Gastrocnemius medialis (tissue), 4 donors: ENCODE results near the gene C2CD4D. TPM values are rescaled to one million over a fixed set of nuclear protein-coding genes. Genes with fewer than 3 reads are reported as not detected.

Experiments
- ATAC-seq, 2 donors: fragments of 150-250 bp; one replicate each; pipeline ENCODE4 v1.9.1; 2016
- DNase-seq, 2 donors: peaks; one replicate each; pipeline ENCODE4 v3.0.0-alpha.2; 2019
- H3K27ac ChIP-seq, 4 donors: fragments of 200-600 bp; sonication (generic); 1 replicate in 1 of 4; 2 replicates in 3 of 4; pipeline ENCODE4 v1.5.1; 2016 to 2018; ENCODE audit warnings: mild to moderate bottlenecking in 2 of 4, moderate library complexity in 1 of 4
- H3K27me3 ChIP-seq, 3 donors: fragments of 200-600 bp; sonication (generic) in 2 of 3; 1 replicate in 1 of 3; 2 replicates in 2 of 3; pipeline versions ENCODE4 v1.5.1 to v1.6.0; 2016 to 2019; ENCODE audit warnings: mild to moderate bottlenecking in 1 of 3, moderate library complexity in 1 of 3
- H3K36me3 ChIP-seq, 2 donors: fragments of 200-600 bp; sonication (generic) in 1 of 2; one replicate each; pipeline ENCODE4 v1.5.1; 2017 to 2018
- H3K4me1 ChIP-seq, 2 donors: fragments of 200-600 bp; sonication (generic) in 1 of 2; one replicate each; pipeline ENCODE4 v1.5.1; 2016 to 2017; ENCODE audit warnings: mild to moderate bottlenecking in 2 of 2
- H3K4me3 ChIP-seq, 4 donors: fragments of 200-600 bp; sonication (generic) in 3 of 4; 1 replicate in 1 of 4; 2 replicates in 3 of 4; pipeline ENCODE4 v1.5.1; 2016 to 2019; ENCODE audit warnings: mild to moderate bottlenecking in 2 of 4
- H3K9me3 ChIP-seq, 3 donors: fragments of 200-600 bp; sonication (generic) in 2 of 3; 1 replicate in 1 of 3; 2 replicates in 2 of 3; pipeline ENCODE4 v1.5.1; 2016 to 2019
- CTCF ChIP-seq, 5 experiments: fragments of 450-650 bp in 3 of 5; fragments of 200-600 bp in 2 of 5; sonication (generic) in 2 of 5; IDR thresholded peaks in 4 of 5; conservative IDR thresholded peaks in 1 of 5; 1 replicate in 4 of 5; 2 replicates in 1 of 5; pipeline ENCODE4 v1.5.1; 2016 to 2019; ENCODE audit warnings: antibody characterized with exemption in 5 of 5, mild to moderate bottlenecking in 3 of 5, moderate library complexity in 3 of 5
- POLR2A ChIP-seq, 2 donors: fragments of 450-650 bp; IDR thresholded peaks; one replicate each; pipeline ENCODE4 v1.6.1; 2017; ENCODE audit warnings: antibody characterized with exemption in 2 of 2, mild to moderate bottlenecking in 2 of 2, moderate library complexity in 2 of 2
- in situ Hi-C, 4 donors: fragments of 200-750 bp; cut with MboI; loops; one replicate each; pipeline versions ENCODE4 v1.15.0 to v1.8.0; 2017; ENCODE audit warnings: low sequenced_read_pairs in 4 of 4
- intact Hi-C: fragments of 100-400 bp; cut with DNase I; formaldehyde crosslinking; loops from one replicate; pipeline ENCODE4 v1.15.1; 2023; ENCODE audit warnings: low total_unique reads
- total RNA-seq, 4 donors: library from RNA; depleted of rRNA; stranded (reverse); fragments of >200 nt; gene quantifications; one replicate each; pipeline versions ENCODE4 v1.1.0 to v1.2.3, GENCODE V29; 2016

The C2CD4D gene
- total RNA-seq, 4 donors from 2014 or later = not detected

- H3K36me3 ChIP-seq = no peaks in the 10 kb centered on the region
- no peak for TF ChIP-seq POLR2A (IDR thresholded peaks at IDR 0.05)
- H3K27me3 ChIP-seq = no peaks in the 10 kb centered on the region
- no peak overlapping the region for H3K27ac ChIP-seq
- H3K4me3 ChIP-seq = no peak overlapping the region
- DNase-seq (no peak), ATAC-seq (no peak)
- in situ Hi-C loops (no loop called here), intact Hi-C loops (no loop called here)
- H3K4me1 ChIP-seq = no peaks in the 10 kb centered on the region
- no peaks in the 10 kb centered on the region for H3K9me3 ChIP-seq
Measured at GRCh38 chr1:151798571-151798970, 41.0 kb downstream of the C2CD4D start.

DNA sequence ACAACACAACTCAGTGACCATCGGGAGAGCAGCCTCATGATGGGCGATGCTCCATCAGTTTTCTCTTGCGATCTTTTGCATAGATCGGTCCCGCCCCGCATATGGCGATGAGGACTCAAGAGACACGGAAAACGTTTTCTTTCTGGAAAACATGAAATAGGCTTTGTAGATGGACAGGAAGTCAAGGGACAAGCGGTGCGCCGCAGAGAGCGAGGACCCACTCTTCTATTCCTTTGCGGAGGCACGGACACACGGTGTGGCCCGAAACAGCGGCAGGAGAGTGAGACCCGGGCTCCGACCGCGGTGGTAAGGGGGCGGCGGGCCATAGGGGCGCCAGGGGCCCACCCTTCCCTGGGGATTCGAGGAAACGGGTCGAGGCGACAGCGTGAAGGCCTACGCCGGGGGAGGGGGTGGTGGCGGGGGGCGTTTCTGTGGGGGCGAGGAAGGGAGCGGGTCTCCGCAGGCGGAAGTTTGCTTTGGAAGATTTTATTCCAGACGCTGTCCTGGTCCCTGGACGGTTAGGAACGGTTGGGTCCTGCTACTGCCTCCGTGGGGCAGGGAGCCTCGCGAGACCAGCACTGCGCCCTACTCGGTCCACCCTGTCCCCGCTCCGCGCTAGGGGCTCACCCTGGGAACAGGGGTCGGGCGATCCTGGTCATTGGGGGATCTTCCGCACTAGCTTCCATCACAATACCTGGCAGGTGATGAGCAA lies 48.5 kb downstream of the C2CD4D start:
- H3K27ac ChIP-seq = peak overlapping the region; percentile 75 to 80 (median 79)
- in situ Hi-C loops (no loop called here), intact Hi-C loops (loop anchor here (1.0 kb wide), 4 partner anchors 28 to 179 kb away; partner anchors contain the start of genes MRPL9 and SNX27)
- H3K36me3 ChIP-seq = no peaks in the 10 kb centered on the region
- H3K4me1 ChIP-seq = peaks cover 12 to 14% of the 10 kb centered on the region in 2 donors
- no peaks in the 10 kb centered on the region for H3K27me3 ChIP-seq
- no peaks in the 10 kb centered on the region for H3K9me3 ChIP-seq
- DNase-seq (no peak), ATAC-seq (peak in 1 of 2 donors; percentile 10)
- H3K4me3 ChIP-seq = peak overlapping the region; percentile 63 to 88 (median 84)
- TF ChIP-seq POLR2A (IDR thresholded peaks at IDR 0.05) = no peak
- TF ChIP-seq CTCF (IDR thresholded peaks at IDR 0.05 in 4 of 5, conservative IDR thresholded peaks at IDR 0.05 in 1 of 5) = no peak

GRCh38 chr1:151790071-151790939 lies 49.3 kb downstream of the C2CD4D start, which contains the start of gene TDRKH:
Gene TDRKH, minus strand, starts transcription at chr1:151790500. Its CDS starts 7,478 bp downstream, at chr1:151783022.
- Histone ChIP-seq H3K27ac (peak within 1 kb of the TSS; percentile 75 to 80 (median 80)), H3K4me1 (peaks cover 12 to 14% of the 10 kb centered on the region in 2 donors), H3K27me3 (no peaks in the 10 kb centered on the region), H3K9me3 (no peaks in the 10 kb centered on the region), H3K36me3 (no peaks in the 10 kb centered on the region), H3K4me3 (peak within 1 kb of the TSS; percentile 63 to 88 (median 84))
- DNase-seq (peak; percentile 99), ATAC-seq (peak; percentile 99)
- intact Hi-C loops (loop anchor here (1.0 kb wide), 4 partner anchors 27 to 178 kb away; partner anchors contain the start of genes MRPL9 and SNX27), in situ Hi-C loops (no loop called here)
- TF ChIP-seq CTCF (IDR thresholded peaks at IDR 0.05 in 4 of 5, conservative IDR thresholded peaks at IDR 0.05 in 1 of 5) (peak in 3 of 5 experiments; percentile 23 to 40 (median 39)), POLR2A (IDR thresholded peaks at IDR 0.05) (peak; percentile 65 to 86)

Other genes starting within 250 kb of the C2CD4D start
- 10 to 100 TPM; 37.0 to 43.7 (median 40.9) TPM for gene SNX27, start 227.8 kb downstream of the C2CD4D start, total RNA-seq
- gene CELF3, start 123.0 kb downstream of the C2CD4D start, total RNA-seq = not detected
- not detected for gene RIIAD1, start 118.3 kb downstream of the C2CD4D start, total RNA-seq
- gene MRPL9, start 76.3 kb downstream of the C2CD4D start, total RNA-seq = 10 to 100 TPM; 61.4 to 74.7 (median 65.6) TPM
- 1 to 10 TPM; 3.9 to 8.3 (median 4.6) TPM for gene TDRKH, start 49.3 kb downstream of the C2CD4D start, total RNA-seq
- gene LINGO4, start 34.4 kb downstream of the C2CD4D start, total RNA-seq = 10 to 100 TPM in 2 of 4 donors, 1 to 10 TPM in 2; 4.2 to 24.5 (median 14.3) TPM
- gene RORC, start 8.0 kb downstream of the C2CD4D start, total RNA-seq = 100 to 1,000 TPM in 3 of 4 donors, 10 to 100 TPM in 1; 61.3 to 251 (median 163) TPM
- gene THEM5, start 13.9 kb upstream of the C2CD4D start, total RNA-seq = not detected
- 10 to 100 TPM in 1 of 4 donors, 1 to 10 TPM in 3; 7.7 to 21.8 (median 9.6) TPM for gene THEM4, start 69.7 kb upstream of the C2CD4D start, total RNA-seq
- gene S100A10, start 154.0 kb upstream of the C2CD4D start, total RNA-seq = 10 to 100 TPM in 3 of 4 donors, 1 to 10 TPM in 1; 6.4 to 60.3 (median 28.0) TPM
- gene S100A11, start 197.2 kb upstream of the C2CD4D start, total RNA-seq = 10 to 100 TPM in 3 of 4 donors, 1 to 10 TPM in 1; 8.4 to 66.2 (median 29.8) TPM
- not detected for gene TCHHL1, start 249.2 kb upstream of the C2CD4D start, total RNA-seq